ENCODE measurements around the gene EVL. TPM values are rescaled to one million over a fixed set of nuclear protein-coding genes. Genes with fewer than 3 reads are reported as not detected.

EVL gene
- total RNA-seq, 2 donors from 2014 or later = 42.5 to 98.4 TPM

DNA sequence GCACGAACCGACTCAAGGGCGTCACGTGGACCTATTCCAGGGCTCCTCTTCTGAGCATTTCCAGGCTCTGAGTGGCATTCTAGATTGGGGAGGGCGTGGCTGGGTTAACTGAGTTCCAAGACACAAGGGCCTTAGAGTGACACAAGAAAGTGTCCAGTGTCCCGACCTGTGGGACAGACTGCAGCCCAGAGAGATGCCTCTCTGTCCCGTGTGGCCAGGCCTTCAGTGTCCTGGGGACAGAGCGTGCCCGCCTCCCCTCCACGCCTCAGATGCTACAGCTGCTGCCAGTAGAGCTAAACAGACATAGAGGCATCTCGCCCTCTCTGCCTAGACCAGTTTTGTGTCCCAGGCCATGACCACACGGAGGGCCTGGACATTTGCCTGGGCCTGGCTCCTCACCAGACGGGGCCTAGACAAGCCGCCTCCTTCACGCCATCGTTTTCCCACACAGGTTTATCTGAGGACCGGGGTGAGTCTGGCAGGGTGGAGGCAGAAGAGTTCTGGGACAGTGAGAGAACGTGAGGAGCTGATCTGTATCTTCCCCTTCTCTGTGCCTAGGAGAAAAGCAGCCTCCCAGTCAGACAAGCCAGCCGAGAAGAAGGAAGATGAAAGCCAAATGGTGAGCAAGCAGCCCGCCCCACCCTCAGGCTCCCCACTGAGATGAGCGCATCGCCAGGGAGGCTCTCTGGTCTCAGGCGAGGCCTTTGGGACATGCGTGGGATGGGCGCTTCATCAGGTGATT is 67.1 kb downstream of the EVL start:
- TF ChIP-seq POLR2AphosphoS5 (IDR thresholded peaks at IDR 0.05) (no peak), POLR2A (IDR thresholded peaks at IDR 0.05) (no peak)
- TF ChIP-seq, protein P1, sequence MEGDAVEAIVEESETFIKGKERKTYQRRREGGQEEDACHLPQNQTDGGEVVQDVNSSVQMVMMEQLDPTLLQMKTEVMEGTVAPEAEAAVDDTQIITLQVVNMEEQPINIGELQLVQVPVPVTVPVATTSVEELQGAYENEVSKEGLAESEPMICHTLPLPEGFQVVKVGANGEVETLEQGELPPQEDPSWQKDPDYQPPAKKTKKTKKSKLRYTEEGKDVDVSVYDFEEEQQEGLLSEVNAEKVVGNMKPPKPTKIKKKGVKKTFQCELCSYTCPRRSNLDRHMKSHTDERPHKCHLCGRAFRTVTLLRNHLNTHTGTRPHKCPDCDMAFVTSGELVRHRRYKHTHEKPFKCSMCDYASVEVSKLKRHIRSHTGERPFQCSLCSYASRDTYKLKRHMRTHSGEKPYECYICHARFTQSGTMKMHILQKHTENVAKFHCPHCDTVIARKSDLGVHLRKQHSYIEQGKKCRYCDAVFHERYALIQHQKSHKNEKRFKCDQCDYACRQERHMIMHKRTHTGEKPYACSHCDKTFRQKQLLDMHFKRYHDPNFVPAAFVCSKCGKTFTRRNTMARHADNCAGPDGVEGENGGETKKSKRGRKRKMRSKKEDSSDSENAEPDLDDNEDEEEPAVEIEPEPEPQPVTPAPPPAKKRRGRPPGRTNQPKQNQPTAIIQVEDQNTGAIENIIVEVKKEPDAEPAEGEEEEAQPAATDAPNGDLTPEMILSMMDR (IDR thresholded peaks at IDR 0.05) = no peak
- no peaks in the 10 kb centered on the region for H3K36me3 ChIP-seq
- no peak for DNase-seq (ENCODE audit: low spot score)
- H3K4me1 ChIP-seq (replicated peaks) = no peaks in the 10 kb centered on the region
- no peaks in the 10 kb centered on the region for H3K9me3 ChIP-seq
- intact Hi-C loops (cut with DNase I) = no loop called here
- H3K27me3 ChIP-seq (replicated peaks; ENCODE audit: insufficient read depth) = no peaks in the 10 kb centered on the region
- no peak overlapping the region for H3K4me3 ChIP-seq
- 54% methylated on average over 25 of the region's 25 CpGs for WGBS
- peak overlapping the region; percentile 39 to 50 for H3K27ac ChIP-seq

DNA sequence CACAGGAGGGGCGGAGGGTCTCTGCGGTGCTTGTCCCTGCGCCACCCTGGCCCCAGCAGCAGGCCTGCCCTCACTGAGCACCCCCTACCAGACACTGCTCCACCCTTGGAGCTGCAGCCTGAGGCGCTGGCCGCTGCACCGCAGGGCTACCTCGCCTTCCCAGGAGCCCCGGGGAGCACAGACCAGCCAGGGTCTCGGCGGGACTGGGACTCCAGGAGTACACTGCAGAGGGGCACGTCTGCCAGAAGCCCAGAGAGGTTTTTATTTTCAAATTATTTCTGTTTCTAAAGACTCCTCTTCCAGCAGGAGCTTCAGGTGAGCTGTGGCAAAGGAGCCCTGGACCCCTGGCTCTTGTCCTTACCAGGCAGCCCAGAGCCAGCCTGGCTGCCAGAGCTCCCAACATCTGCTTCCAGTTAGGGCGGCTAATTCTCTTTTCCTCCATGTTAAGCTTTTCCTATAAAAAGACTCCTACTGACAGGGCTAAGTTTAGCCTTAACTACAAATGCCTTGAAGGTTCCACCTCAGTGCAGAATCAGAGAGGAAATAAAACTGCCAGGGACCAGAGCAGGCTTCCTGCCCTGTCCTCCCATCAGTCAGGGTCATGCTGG is 67.8 kb downstream of the EVL start:
- H3K27me3 ChIP-seq (replicated peaks; ENCODE audit: insufficient read depth) = no peaks in the 10 kb centered on the region
- no peak for DNase-seq (ENCODE audit: low spot score)
- H3K4me1 ChIP-seq (replicated peaks) = no peaks in the 10 kb centered on the region
- TF ChIP-seq, protein P1 (IDR thresholded peaks at IDR 0.05) = no peak
- TF ChIP-seq POLR2A (IDR thresholded peaks at IDR 0.05) = no peak
- no peak for TF ChIP-seq POLR2AphosphoS5 (IDR thresholded peaks at IDR 0.05)
- H3K9me3 ChIP-seq = no peaks in the 10 kb centered on the region
- intact Hi-C loops (cut with DNase I) = no loop called here
- no peaks in the 10 kb centered on the region for H3K36me3 ChIP-seq
- WGBS = 63% methylated on average over 12 of the region's 12 CpGs
- no peak overlapping the region for H3K4me3 ChIP-seq
- H3K27ac ChIP-seq = peak overlapping the region; percentile 39 to 50

DNA sequence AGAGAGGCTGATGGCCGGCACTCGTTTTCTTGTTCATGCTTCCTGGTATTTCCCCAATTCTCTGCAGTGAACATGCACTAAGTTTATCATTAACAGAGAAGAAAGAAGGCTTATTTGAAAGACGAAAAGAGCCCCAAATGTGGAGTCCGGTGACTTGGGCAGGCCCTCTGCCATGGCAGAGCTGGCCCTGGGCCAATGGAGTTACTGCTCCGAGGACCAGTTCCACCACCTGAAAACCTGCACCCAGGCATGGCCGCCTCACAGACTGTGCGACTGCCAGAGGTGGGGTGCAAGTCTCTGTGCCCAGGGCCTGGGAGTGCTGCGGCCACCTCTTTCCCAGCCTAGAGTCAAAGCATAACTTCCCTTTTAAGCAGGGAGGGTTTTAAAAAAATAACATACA is 69.4 kb downstream of the EVL start:
- H3K4me1 ChIP-seq (replicated peaks) = no peaks in the 10 kb centered on the region
- H3K4me3 ChIP-seq = no peak overlapping the region
- H3K27me3 ChIP-seq (replicated peaks; ENCODE audit: insufficient read depth) = no peaks in the 10 kb centered on the region
- H3K36me3 ChIP-seq = no peaks in the 10 kb centered on the region
- no peak for TF ChIP-seq POLR2A (IDR thresholded peaks at IDR 0.05)
- H3K27ac ChIP-seq = no peak overlapping the region
- no peak for DNase-seq (ENCODE audit: low spot score)
- no peaks in the 10 kb centered on the region for H3K9me3 ChIP-seq
- WGBS = 70% methylated on average over 8 of the region's 8 CpGs
- intact Hi-C loops (cut with DNase I) = no loop called here

DNA sequence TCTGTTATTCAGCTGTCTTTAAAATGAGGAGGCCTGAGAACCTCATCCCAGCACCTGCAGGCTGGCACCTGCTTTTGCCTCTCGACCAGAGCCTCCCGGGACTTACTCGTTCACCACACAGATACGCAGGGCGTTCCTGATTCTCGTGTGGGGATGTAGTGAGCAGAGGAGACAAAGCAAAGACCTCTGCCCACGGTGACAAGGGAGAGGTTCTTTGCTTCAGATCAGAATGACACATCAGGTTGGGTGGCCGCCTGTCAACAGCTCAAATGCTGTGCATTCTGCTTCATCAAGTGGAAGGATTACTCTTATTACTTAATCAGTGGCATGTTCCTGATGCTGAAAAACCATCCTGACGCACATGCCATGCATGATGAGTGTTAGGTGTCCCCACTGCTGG is 69.9 kb downstream of the EVL start:
- intact Hi-C loops (cut with DNase I) = no loop called here
- Histone ChIP-seq H3K4me3 (no peak overlapping the region), H3K9me3 (no peaks in the 10 kb centered on the region), H3K36me3 (no peaks in the 10 kb centered on the region), H3K27me3 (replicated peaks; ENCODE audit: insufficient read depth) (no peaks in the 10 kb centered on the region), H3K4me1 (replicated peaks) (no peaks in the 10 kb centered on the region), H3K27ac (no peak overlapping the region)
- DNase-seq (ENCODE audit: low spot score) = no peak
- WGBS = 93% methylated on average over 9 of the region's 9 CpGs
- TF ChIP-seq, protein P1 (IDR thresholded peaks at IDR 0.05) = no peak
- TF ChIP-seq POLR2AphosphoS5 (IDR thresholded peaks at IDR 0.05) (no peak), POLR2A (IDR thresholded peaks at IDR 0.05) (no peak)

DNA sequence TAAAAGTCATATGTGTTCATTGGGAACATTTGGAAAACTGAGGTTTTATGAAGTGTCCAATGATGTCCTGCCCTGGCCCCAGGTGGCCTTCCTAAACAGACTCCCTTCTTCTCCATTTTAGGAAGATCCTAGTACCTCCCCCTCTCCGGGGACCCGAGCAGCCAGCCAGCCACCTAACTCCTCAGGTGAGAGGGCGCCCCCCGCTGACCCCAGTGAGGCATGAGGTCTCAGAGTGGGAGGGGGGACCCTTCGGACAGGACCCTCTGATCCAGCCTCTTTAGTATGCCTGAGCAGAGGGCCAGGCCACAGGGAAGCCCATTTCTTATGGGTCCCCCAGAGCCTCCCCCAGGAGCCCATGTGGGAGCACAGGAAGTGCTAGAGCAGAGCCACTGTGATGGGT is 70.6 kb downstream of the EVL start:
- intact Hi-C loops (cut with DNase I) = no loop called here
- H3K4me3 ChIP-seq = no peak overlapping the region
- no peak overlapping the region for H3K27ac ChIP-seq
- no peaks in the 10 kb centered on the region for H3K36me3 ChIP-seq
- no peak for DNase-seq (ENCODE audit: low spot score)
- H3K9me3 ChIP-seq = no peaks in the 10 kb centered on the region
- H3K4me1 ChIP-seq (replicated peaks) = no peaks in the 10 kb centered on the region
- WGBS = 86% methylated on average over 5 of the region's 5 CpGs
- TF ChIP-seq, protein P1 (IDR thresholded peaks at IDR 0.05) = no peak
- no peak for TF ChIP-seq POLR2AphosphoS5 (IDR thresholded peaks at IDR 0.05)
- no peak for TF ChIP-seq POLR2A (IDR thresholded peaks at IDR 0.05)
- H3K27me3 ChIP-seq (replicated peaks; ENCODE audit: insufficient read depth) = no peaks in the 10 kb centered on the region

All from prostate gland (tissue), 2 donors.